Liver (tissue), 3 donors: ENCODE results near the gene RERE.

Experiments
- EGR1 ChIP-seq, 2 donors: IDR thresholded peaks; 2 replicates each; pipeline ENCODE4 v1.6.1; 2016 to 2018; ENCODE audit warnings: antibody characterized with exemption in 2 of 2, low read depth in 2 of 2
- FOXA1 ChIP-seq: IDR thresholded peaks from 2 replicates; pipeline ENCODE4 v1.6.1; 2016; ENCODE audit warnings: antibody characterized with exemption
- GABPA ChIP-seq, 2 donors: IDR thresholded peaks in 1 of 2; conservative IDR thresholded peaks in 1 of 2; 2 replicates each; pipeline ENCODE4 v1.6.1; 2016; ENCODE audit warnings: antibody characterized with exemption in 2 of 2, mild to moderate bottlenecking in 1 of 2, moderate library complexity in 1 of 2
- HNF4G ChIP-seq: IDR thresholded peaks from 2 replicates; pipeline ENCODE4 v1.6.1; 2016; ENCODE audit warnings: antibody characterized with exemption
- JUND ChIP-seq, 2 donors: IDR thresholded peaks; 2 replicates each; pipeline ENCODE4 v1.6.1; 2016; ENCODE audit warnings: antibody characterized with exemption in 2 of 2
- MAX ChIP-seq: IDR thresholded peaks from 2 replicates; pipeline ENCODE4 v1.6.1; 2016; ENCODE audit warnings: antibody characterized with exemption
- RAD21 ChIP-seq, 2 donors: IDR thresholded peaks; 2 replicates each; pipeline ENCODE4 v1.6.1; 2016; ENCODE audit warnings: antibody characterized with exemption in 2 of 2, mild to moderate bottlenecking in 2 of 2
- REST ChIP-seq: IDR thresholded peaks from 2 replicates; pipeline ENCODE4 v1.6.1; 2016; ENCODE audit warnings: antibody characterized with exemption, mild to moderate bottlenecking
- SP1 ChIP-seq: IDR thresholded peaks from 2 replicates; pipeline ENCODE4 v1.6.1; 2018; ENCODE audit warnings: antibody characterized with exemption, mild to moderate bottlenecking
- TAF1 ChIP-seq: conservative IDR thresholded peaks from 2 replicates; pipeline ENCODE4 v1.6.1; 2016; ENCODE audit warnings: antibody characterized with exemption, mild to moderate bottlenecking
- YY1 ChIP-seq: IDR thresholded peaks from 2 replicates; pipeline ENCODE4 v1.6.1; 2016; ENCODE audit warnings: antibody characterized with exemption, mild to moderate bottlenecking
- TF ChIP-seq, protein P1 (sequence below): fragments of 150-350 bp; IDR thresholded peaks from 2 replicates; pipeline ENCODE4 v1.5.1; 2017; ENCODE audit warnings: improper control_type of control experiment, low read depth, low read length; ENCODE audit not compliant: missing input control
- donor health status: healthy.
- donor health status: healthy.

- TF ChIP-seq, protein P1, sequence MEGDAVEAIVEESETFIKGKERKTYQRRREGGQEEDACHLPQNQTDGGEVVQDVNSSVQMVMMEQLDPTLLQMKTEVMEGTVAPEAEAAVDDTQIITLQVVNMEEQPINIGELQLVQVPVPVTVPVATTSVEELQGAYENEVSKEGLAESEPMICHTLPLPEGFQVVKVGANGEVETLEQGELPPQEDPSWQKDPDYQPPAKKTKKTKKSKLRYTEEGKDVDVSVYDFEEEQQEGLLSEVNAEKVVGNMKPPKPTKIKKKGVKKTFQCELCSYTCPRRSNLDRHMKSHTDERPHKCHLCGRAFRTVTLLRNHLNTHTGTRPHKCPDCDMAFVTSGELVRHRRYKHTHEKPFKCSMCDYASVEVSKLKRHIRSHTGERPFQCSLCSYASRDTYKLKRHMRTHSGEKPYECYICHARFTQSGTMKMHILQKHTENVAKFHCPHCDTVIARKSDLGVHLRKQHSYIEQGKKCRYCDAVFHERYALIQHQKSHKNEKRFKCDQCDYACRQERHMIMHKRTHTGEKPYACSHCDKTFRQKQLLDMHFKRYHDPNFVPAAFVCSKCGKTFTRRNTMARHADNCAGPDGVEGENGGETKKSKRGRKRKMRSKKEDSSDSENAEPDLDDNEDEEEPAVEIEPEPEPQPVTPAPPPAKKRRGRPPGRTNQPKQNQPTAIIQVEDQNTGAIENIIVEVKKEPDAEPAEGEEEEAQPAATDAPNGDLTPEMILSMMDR = no peak
- TF ChIP-seq GABPA (IDR thresholded peaks at IDR 0.05 in 1 of 2, conservative IDR thresholded peaks at IDR 0.05 in 1 of 2) = no peak
- no peak for TF ChIP-seq YY1
- TF ChIP-seq MAX = no peak
- no peak for TF ChIP-seq FOXA1
- TF ChIP-seq REST = no peak
- TF ChIP-seq TAF1 = no peak
- no peak for TF ChIP-seq EGR1 (IDR thresholded peaks at IDR 0.05; ENCODE audit: low read depth in 2 of 2)
- no peak for TF ChIP-seq HNF4G
- no peak for TF ChIP-seq JUND (IDR thresholded peaks at IDR 0.05)
- TF ChIP-seq SP1 = no peak
- TF ChIP-seq RAD21 (IDR thresholded peaks at IDR 0.05) = no peak
These were observed 262.4 kb downstream of the RERE start for GRCh38 chr1:8554956-8555534.
